Measurements from ENCODE around the gene OR2T2. TPM values are rescaled to one million over a fixed set of nuclear protein-coding genes. Genes with fewer than 3 reads are reported as not detected.

Gene OR2T2
- total and polyA plus RNA-seq, 2 of the 8 experiments (the other 6 are each of a cell fraction or from before 2014, with no cell fraction given): not detected

GRCh38 chr1:248402748-248403147 lies 42.7 kb upstream of the OR2T2 start, which contains the start of gene OR2T1:
TSS of gene OR2T1 (plus strand) at chr1:248403048. CDS start at chr1:248406148, 3,100 bp downstream.
- Histone ChIP-seq H3K23me2 (ENCODE audit: low read depth, low read length) (no peaks in the 10 kb centered on the region), H3K27me3 (replicated peaks in 1 of 4; ENCODE audit: control insufficient read depth in 3 of 4, extremely low read depth in 1 of 4, insufficient read depth in 3 of 4, low read length in 3 of 4) (no peaks in the 10 kb centered on the region), H3K36me3 (ENCODE audit: control insufficient read depth in 2 of 4, insufficient read depth in 4 of 4, low read length in 3 of 4) (no peaks in the 10 kb centered on the region), H3K79me2 (ENCODE audit: control insufficient read depth in 1 of 2, insufficient read depth in 2 of 2, low read length in 2 of 2) (no peaks in the 10 kb centered on the region), H2BK20ac (ENCODE audit: low read length) (no peak within 1 kb of the TSS), H2AK5ac (ENCODE audit: low read depth, low read length) (no peak within 1 kb of the TSS), H2BK15ac (ENCODE audit: low read length) (no peak within 1 kb of the TSS), H2BK5ac (ENCODE audit: low read depth, low read length) (no peak within 1 kb of the TSS), H3K9me3 (ENCODE audit: insufficient read depth in 2 of 2, low read depth in 1 of 2, low read length in 1 of 2) (peaks cover 77 to 79% of the 10 kb centered on the region in 2 experiments), H2BK120ac (replicated peaks; ENCODE audit: low read depth, low read length) (no peak within 1 kb of the TSS), H3K4ac (replicated peaks; ENCODE audit: insufficient read length, low read depth, low read length) (no peak within 1 kb of the TSS), H3K27ac (ENCODE audit: low read depth, low read length) (no peak within 1 kb of the TSS), H3K79me1 (ENCODE audit: low read depth, low read length) (no peaks in the 10 kb centered on the region), H3K56ac (replicated peaks; ENCODE audit: insufficient read length, low read depth, low read length) (no peak within 1 kb of the TSS), H3K18ac (ENCODE audit: extremely low read depth, low read length) (no peak within 1 kb of the TSS), H2BK12ac (ENCODE audit: low read depth, low read length) (no peak within 1 kb of the TSS), H3K9ac (replicated peaks in 1 of 4; ENCODE audit: extremely low read depth in 1 of 4, low read depth in 3 of 4, low read length in 3 of 4) (no peak within 1 kb of the TSS), H4K20me1 (replicated peaks in 1 of 2; ENCODE audit: control insufficient read depth in 1 of 2, insufficient read depth in 2 of 2, low read length in 2 of 2) (no peaks in the 10 kb centered on the region), H3K4me2 (ENCODE audit: insufficient read depth in 1 of 2, low read depth in 2 of 2, low read length in 2 of 2) (no peak within 1 kb of the TSS), H4K8ac (ENCODE audit: extremely low read depth, insufficient read depth, low read length) (no peak within 1 kb of the TSS), H4K5ac (ENCODE audit: insufficient read length, low read depth, low read length) (no peak within 1 kb of the TSS), H3K4me3 (ENCODE audit: extremely low read depth in 1 of 4, insufficient read depth in 2 of 4, low read depth in 3 of 4, low read length in 4 of 4) (no peak within 1 kb of the TSS; a peak in 1 of 8 replicates), H2AFZ (ENCODE audit: low read length) (no peak within 1 kb of the TSS), H3K4me1 (replicated peaks in 1 of 4; ENCODE audit: control insufficient read depth in 3 of 4, insufficient read depth in 4 of 4, low read length in 3 of 4) (no peaks in the 10 kb centered on the region), H3K23ac (ENCODE audit: insufficient read length) (no peak within 1 kb of the TSS), H3K14ac (ENCODE audit: insufficient read length) (no peak within 1 kb of the TSS), H4K91ac (replicated peaks; ENCODE audit: insufficient read length, low read length) (no peak within 1 kb of the TSS)
- POLR2A ChIA-PET (ENCODE audit: partially characterized antibody): no interaction called here
- CTCF ChIA-PET (ENCODE audit: partially characterized antibody): no interaction called here
- DNase-seq (ENCODE audit: low read depth in 1 of 2, low spot score in 2 of 2) (no peak), FAIRE-seq (no peak)
- WGBS, 2 experiments (ENCODE audit: extremely low coverage in 1 of 2, insufficient coverage in 1 of 2, insufficient read length in 1 of 2, insufficient replicate concordance in 2 of 2, low coverage in 1 of 2, low lambda C conversion rate in 2 of 2, missing lambda C conversion rate in 1 of 2): 54% methylated on average over 3 of the region's 3 CpGs; no CpG with 5 or more reads in 1 of the 2 experiments
- TF ChIP-seq RFX5 (IDR thresholded peaks at IDR 0.05; ENCODE audit: borderline replicate concordance, low read depth, low read length) (no peak), JUND (IDR thresholded peaks at IDR 0.05; ENCODE audit: low read length) (no peak), EP300 (IDR thresholded peaks at IDR 0.05; ENCODE audit: borderline replicate concordance in 1 of 2, low read depth in 2 of 2, low read length in 2 of 2) (no peak), SAP30 (IDR thresholded peaks at IDR 0.05; ENCODE audit: insufficient read depth, insufficient replicate concordance, low read length) (no peak), GABPA (IDR thresholded peaks at IDR 0.05; ENCODE audit: borderline replicate concordance, insufficient read depth, low read length) (no peak), CTCF (IDR thresholded peaks at IDR 0.05; ENCODE audit: control extremely low read depth in 1 of 3, insufficient read depth in 1 of 3, low read depth in 1 of 3, low read length in 3 of 3) (no peak), ASH2L (IDR thresholded peaks at IDR 0.05; ENCODE audit: low read length) (no peak), USF2 (IDR thresholded peaks at IDR 0.05; ENCODE audit: low read length) (no peak), CBX5 (IDR thresholded peaks at IDR 0.05; ENCODE audit: low read depth, low read length) (no peak)
- TF ChIP-seq, protein P1, sequence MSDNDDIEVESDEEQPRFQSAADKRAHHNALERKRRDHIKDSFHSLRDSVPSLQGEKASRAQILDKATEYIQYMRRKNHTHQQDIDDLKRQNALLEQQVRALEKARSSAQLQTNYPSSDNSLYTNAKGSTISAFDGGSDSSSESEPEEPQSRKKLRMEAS (IDR thresholded peaks at IDR 0.05): no peak

All from H1 (cell line).